Endothelial cell (in vitro differentiated cells): Measurements from ENCODE around the gene LZTS3. TPM values are rescaled to one million over a fixed set of nuclear protein-coding genes. Genes with fewer than 3 reads are reported as not detected.

ENCODE experiments used
- DNase-seq: peaks from one replicate; pipeline ENCODE4 v3.0.0; 2021; ENCODE audit warnings: low spot score
- H3K27ac Mint-ChIP-seq: one replicate; pipeline ENCODE4 v1.8.0; 2021; ENCODE audit warnings: mixed read lengths, inconsistent platforms; ENCODE audit not compliant: unreplicated experiment
- H3K27me3 Mint-ChIP-seq: one replicate; pipeline ENCODE4 v1.8.0; 2021; ENCODE audit warnings: mild to moderate bottlenecking, moderate library complexity, mixed read lengths, inconsistent platforms; ENCODE audit not compliant: unreplicated experiment
- H3K36me3 Mint-ChIP-seq: one replicate; pipeline ENCODE4 v1.8.0; 2021; ENCODE audit warnings: mild to moderate bottlenecking, low read depth, mixed read lengths, inconsistent platforms; ENCODE audit not compliant: unreplicated experiment
- H3K4me1 Mint-ChIP-seq: one replicate; pipeline ENCODE4 v1.8.0; 2021; ENCODE audit warnings: mild to moderate bottlenecking, mixed read lengths, inconsistent platforms; ENCODE audit not compliant: unreplicated experiment
- H3K4me3 Mint-ChIP-seq: one replicate; pipeline ENCODE4 v1.8.0; 2021; ENCODE audit warnings: mild to moderate bottlenecking, mixed read lengths, inconsistent platforms; ENCODE audit not compliant: unreplicated experiment
- H3K9me3 Mint-ChIP-seq: one replicate; pipeline ENCODE4 v1.8.0; 2021; ENCODE audit warnings: mixed read lengths, inconsistent platforms; ENCODE audit not compliant: unreplicated experiment
- CTCF ChIP-seq: fragments of 200-600 bp; sonication (generic); IDR thresholded peaks from one replicate; pipeline ENCODE4 v1.5.0; 2021; ENCODE audit warnings: antibody characterized with exemption; ENCODE audit not compliant: unreplicated experiment
- total RNA-seq: library from RNA; stranded (reverse); fragmentation: NEBNext Ultra II Directional; extraction: Animal tissue kit (Norgen Biotek cat#: 25700); gene quantifications from one replicate; pipeline ENCODE4 v1.2.1, GENCODE V29; 2021; ENCODE audit not compliant: unreplicated experiment

LZTS3 gene
- total RNA-seq, 1 donor from 2014 or later = 6.1 TPM

GRCh38 chr20:3210346-3210745 is 37.0 kb upstream of the LZTS3 start:
- H3K27ac Mint-ChIP-seq = no peak overlapping the region

GRCh38 chr20:3209946-3210317 is 36.6 kb upstream of the LZTS3 start:
- no peak for TF ChIP-seq CTCF
- H3K27me3 Mint-ChIP-seq = peaks cover 2% of the 10 kb centered on the region
- H3K9me3 Mint-ChIP-seq = no peaks in the 10 kb centered on the region
- peaks cover 7% of the 10 kb centered on the region for H3K4me1 Mint-ChIP-seq
- peak overlapping the region; percentile 94 for H3K27ac Mint-ChIP-seq
- peak overlapping the region; percentile 95 for H3K4me3 Mint-ChIP-seq
- peaks cover 4% of the 10 kb centered on the region for H3K36me3 Mint-ChIP-seq
- no peak for DNase-seq

More at GRCh38 chr20:3210346-3210745, 37.0 kb upstream of the LZTS3 start:
- DNase-seq = no peak
- Mint-ChIP-seq H3K4me3 (peak overlapping the region; percentile 95), H3K4me1 (peaks cover 7% of the 10 kb centered on the region), H3K27me3 (peaks cover 2% of the 10 kb centered on the region), H3K36me3 (peaks cover 4% of the 10 kb centered on the region), H3K9me3 (no peaks in the 10 kb centered on the region)
- TF ChIP-seq CTCF = no peak

- H3K4me3 Mint-ChIP-seq = peak within 1 kb of the TSS; percentile 95
Measured at GRCh38 chr20:3209257-3209945, 36.1 kb upstream of the LZTS3 start, which contains the start of gene ITPA. TSS of gene ITPA (plus strand) at chr20:3209498. CDS start at chr20:3209552, 54 bp downstream.

GRCh38 chr20:3208786-3209256 is 35.5 kb upstream of the LZTS3 start:
- H3K27ac Mint-ChIP-seq = peak overlapping the region; percentile 92
- no peaks in the 10 kb centered on the region for H3K9me3 Mint-ChIP-seq
- H3K36me3 Mint-ChIP-seq = peaks cover 4% of the 10 kb centered on the region
- H3K27me3 Mint-ChIP-seq = peaks cover 2% of the 10 kb centered on the region
- no peak for DNase-seq
- peaks cover 8% of the 10 kb centered on the region for H3K4me1 Mint-ChIP-seq
- TF ChIP-seq CTCF = no peak
- H3K4me3 Mint-ChIP-seq = peak overlapping the region; percentile 95

More at GRCh38 chr20:3209257-3209945, 36.1 kb upstream of the LZTS3 start, which contains the start of gene ITPA:
- no peaks in the 10 kb centered on the region for H3K9me3 Mint-ChIP-seq
- peak; percentile 47 for DNase-seq
- H3K36me3 Mint-ChIP-seq = peaks cover 4% of the 10 kb centered on the region
- H3K27me3 Mint-ChIP-seq = peaks cover 2% of the 10 kb centered on the region
- H3K27ac Mint-ChIP-seq = peak within 1 kb of the TSS; percentile 94
- TF ChIP-seq CTCF = no peak
- peaks cover 7% of the 10 kb centered on the region for H3K4me1 Mint-ChIP-seq

GRCh38 chr20:3204124-3204794 is 30.9 kb upstream of the LZTS3 start, which contains the start of gene DDRGK1:
TSS of gene DDRGK1 (minus strand) at chr20:3204682. CDS start at chr20:3204627, 55 bp downstream.
- peaks cover 13% of the 10 kb centered on the region for H3K36me3 Mint-ChIP-seq
- H3K4me1 Mint-ChIP-seq = peaks cover 10% of the 10 kb centered on the region
- no peaks in the 10 kb centered on the region for H3K9me3 Mint-ChIP-seq
- peak within 1 kb of the TSS; percentile 95 for H3K4me3 Mint-ChIP-seq
- peak within 1 kb of the TSS; percentile 67 for H3K27ac Mint-ChIP-seq
- TF ChIP-seq CTCF = no peak
- peaks cover 4% of the 10 kb centered on the region for H3K27me3 Mint-ChIP-seq
- peak; percentile 82 for DNase-seq
